NCI-H2227 treated with DMSO at 0.1 percent for 48 hours (cell line): ENCODE results near the gene HHAT.

Source experiments
- DNase-seq: peaks from one replicate; lab custom pipeline; 2025; lab: John Stamatoyannopoulos, UW

HHAT gene

GRCh38 chr1:210600421-210601159 lies 271.9 kb downstream of the HHAT start:
- no peak for DNase-seq

- DNase-seq = no peak
These were observed 274.4 kb downstream of the HHAT start for GRCh38 chr1:210603123-210603522.

GRCh38 chr1:210605099-210605498 lies 276.4 kb downstream of the HHAT start:
- DNase-seq = no peak

- DNase-seq = no peak
These were observed 278.7 kb downstream of the HHAT start for GRCh38 chr1:210607361-210607760.

GRCh38 chr1:210608767-210609166 lies 280.1 kb downstream of the HHAT start:
- DNase-seq = no peak

GRCh38 chr1:210616356-210616755 lies 287.7 kb downstream of the HHAT start:
- no peak for DNase-seq

GRCh38 chr1:210617293-210617692 lies 288.6 kb downstream of the HHAT start:
- no peak for DNase-seq

- DNase-seq = no peak
These were observed 289.7 kb downstream of the HHAT start for GRCh38 chr1:210618369-210618768.

GRCh38 chr1:210620867-210621488 lies 292.3 kb downstream of the HHAT start:
- no peak for DNase-seq

- DNase-seq = no peak
These were observed 293.0 kb downstream of the HHAT start for GRCh38 chr1:210621712-210622111.

- no peak for DNase-seq
These were observed 296.0 kb downstream of the HHAT start for GRCh38 chr1:210624722-210625121.

GRCh38 chr1:210625715-210626114 lies 297.0 kb downstream of the HHAT start:
- no peak for DNase-seq

- DNase-seq = no peak
These were observed 297.6 kb downstream of the HHAT start for GRCh38 chr1:210626341-210626740.

- no peak for DNase-seq
These were observed 299.1 kb downstream of the HHAT start for GRCh38 chr1:210627755-210628154.

GRCh38 chr1:210629276-210629675 lies 300.6 kb downstream of the HHAT start:
- no peak for DNase-seq

GRCh38 chr1:210631399-210631798 lies 302.7 kb downstream of the HHAT start:
- DNase-seq = no peak

- DNase-seq = no peak
These were observed 304.4 kb downstream of the HHAT start for GRCh38 chr1:210633140-210633539.

GRCh38 chr1:210633636-210634035 lies 304.9 kb downstream of the HHAT start:
- DNase-seq = no peak

GRCh38 chr1:210635108-210635507 lies 306.4 kb downstream of the HHAT start:
- no peak for DNase-seq

GRCh38 chr1:210641582-210641981 lies 312.9 kb downstream of the HHAT start:
- no peak for DNase-seq

GRCh38 chr1:210645582-210646257 lies 317.0 kb downstream of the HHAT start:
- DNase-seq = no peak

- no peak for DNase-seq
These were observed 317.5 kb downstream of the HHAT start for GRCh38 chr1:210646258-210646616.
